HG03139 (cell line): ENCODE results near the gene CCDC102B.
"Not testable (repeated sequence)": the region's sequence is repeated elsewhere in the genome, so short reads cannot be mapped to it uniquely, and the experiment has no call there.

Source experiments
- ATAC-seq: cut with Tn5 transposase; IDR thresholded peaks from one replicate; pipeline ENCODE4 v1.9.1; 2021; ENCODE audit not compliant: unreplicated experiment

The CCDC102B gene

GRCh38 chr18:68797871-68798270, at the start of gene CCDC102B:
TSS of gene CCDC102B (plus strand) at chr18:68798080. CDS start at chr18:68836764, 38,684 bp downstream.
- no peak for ATAC-seq

GRCh38 chr18:68757126-68757525, 40.8 kb upstream of the CCDC102B start:
- ATAC-seq, result no peak

GRCh38 chr18:68759308-68759707, 38.6 kb upstream of the CCDC102B start:
- ATAC-seq, result no peak

- ATAC-seq, result no peak
These were observed 34.8 kb upstream of the CCDC102B start for GRCh38 chr18:68763083-68763482.

DNA sequence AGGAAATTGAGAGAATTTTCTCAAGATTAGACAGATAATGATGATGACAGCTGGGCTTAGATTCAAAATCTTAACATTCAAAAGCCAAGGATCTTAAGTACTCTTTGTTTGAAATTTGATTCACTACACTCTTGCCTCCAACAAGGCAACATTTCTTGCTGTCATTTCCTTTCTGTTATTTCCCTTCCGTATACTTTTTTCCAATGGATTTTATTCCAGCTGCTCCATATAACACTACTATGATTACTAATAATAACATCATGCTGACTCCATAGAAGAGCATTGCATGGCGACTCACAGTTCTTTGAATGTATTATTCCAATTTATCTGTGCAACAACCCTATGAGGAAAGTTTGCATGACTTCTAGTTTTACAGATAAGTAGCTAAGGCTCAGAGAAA, 33.9 kb upstream of the CCDC102B start:
- ATAC-seq, result no peak

- no peak for ATAC-seq
These were observed 31.4 kb upstream of the CCDC102B start for GRCh38 chr18:68766433-68766832.

DNA sequence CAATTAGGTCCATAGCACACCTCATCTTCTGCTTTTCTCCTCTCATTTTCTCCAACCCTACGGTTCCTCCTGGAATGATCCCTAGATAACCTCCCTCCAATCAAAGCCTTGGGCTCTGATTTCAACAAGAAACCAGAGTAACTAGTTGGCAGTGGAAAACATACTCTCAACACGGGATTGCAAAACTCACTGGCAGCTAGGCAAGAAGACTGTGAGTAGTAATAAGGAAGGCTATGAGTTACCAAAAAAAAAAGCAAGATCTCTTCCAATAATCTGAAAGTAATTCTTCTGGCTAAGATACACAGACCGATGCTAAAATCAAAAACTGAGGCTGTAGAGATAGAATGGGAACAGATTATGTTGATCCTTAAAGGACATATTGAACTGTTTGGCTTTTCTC, 28.4 kb upstream of the CCDC102B start:
- no peak for ATAC-seq

- no peak for ATAC-seq
These were observed 25.6 kb upstream of the CCDC102B start for GRCh38 chr18:68772268-68772667.

GRCh38 chr18:68778280-68778886, 19.5 kb upstream of the CCDC102B start:
- ATAC-seq, result no peak

- ATAC-seq, result no peak
These were observed 18.7 kb upstream of the CCDC102B start for GRCh38 chr18:68779169-68779568.

- ATAC-seq, result no peak
These were observed 16.9 kb upstream of the CCDC102B start for GRCh38 chr18:68780802-68781635.

- ATAC-seq, result no peak
These were observed 14.4 kb upstream of the CCDC102B start for GRCh38 chr18:68783506-68783905.

- no peak for ATAC-seq
These were observed 13.8 kb upstream of the CCDC102B start for GRCh38 chr18:68784071-68784470.

- not testable (repeated sequence) for ATAC-seq
These were observed 7.6 kb upstream of the CCDC102B start for GRCh38 chr18:68790290-68790689.

- ATAC-seq, result no peak
These were observed 6.1 kb upstream of the CCDC102B start for GRCh38 chr18:68791801-68792200.

DNA sequence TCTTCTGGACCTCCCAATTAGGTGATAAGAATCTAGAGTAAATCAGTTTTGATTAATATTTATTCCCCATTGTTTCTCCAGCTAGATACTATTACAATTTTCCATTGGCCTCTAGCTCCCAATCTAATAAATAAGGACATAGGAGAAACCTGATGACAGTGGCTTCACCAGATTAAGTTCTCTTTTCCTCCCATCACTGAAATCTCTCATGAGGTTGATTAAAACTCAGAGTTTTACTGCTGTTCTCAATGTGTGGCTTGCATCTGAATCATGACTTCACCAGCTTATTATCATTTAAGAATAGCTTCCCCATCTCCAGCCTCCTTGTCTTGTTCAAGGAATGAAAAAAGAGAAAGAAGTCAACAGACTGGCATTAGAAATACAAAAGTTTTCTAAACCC, 3.9 kb upstream of the CCDC102B start:
- ATAC-seq, result no peak

DNA sequence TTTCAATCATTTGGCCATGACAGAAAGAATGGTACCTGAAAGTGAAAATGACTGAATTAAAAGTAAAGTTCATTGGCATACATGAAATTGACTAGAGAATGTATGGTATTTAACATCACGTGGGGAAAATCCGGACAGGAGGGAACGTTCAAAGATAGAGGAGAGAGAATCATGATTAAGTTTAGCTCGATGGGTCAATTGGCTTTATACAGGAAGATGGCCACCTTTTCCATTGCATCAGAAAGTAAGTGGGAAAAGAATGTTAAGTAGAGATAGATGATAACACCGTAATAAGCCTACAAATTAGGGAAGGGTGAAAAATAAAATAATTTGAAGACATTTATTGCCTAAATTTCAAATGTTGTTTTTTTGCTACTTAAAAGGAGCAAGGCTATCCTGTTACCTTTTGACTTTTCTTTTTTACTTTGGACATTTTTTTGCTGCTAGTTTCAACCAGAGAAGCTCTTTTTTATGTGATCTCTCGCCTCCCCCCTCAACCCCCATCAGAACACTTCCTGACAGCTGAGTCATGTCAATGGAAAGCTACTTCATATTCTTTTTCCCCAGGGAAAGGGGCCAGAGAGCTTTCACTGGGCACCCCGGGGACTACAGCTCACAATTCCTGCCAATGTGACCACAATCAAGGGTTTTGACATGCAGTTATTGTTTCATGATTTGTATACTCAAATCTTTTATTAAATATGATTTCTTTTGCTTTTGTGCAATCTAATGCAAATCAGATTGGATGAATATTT, 767 bp upstream of the CCDC102B start:
- ATAC-seq, result no peak

DNA sequence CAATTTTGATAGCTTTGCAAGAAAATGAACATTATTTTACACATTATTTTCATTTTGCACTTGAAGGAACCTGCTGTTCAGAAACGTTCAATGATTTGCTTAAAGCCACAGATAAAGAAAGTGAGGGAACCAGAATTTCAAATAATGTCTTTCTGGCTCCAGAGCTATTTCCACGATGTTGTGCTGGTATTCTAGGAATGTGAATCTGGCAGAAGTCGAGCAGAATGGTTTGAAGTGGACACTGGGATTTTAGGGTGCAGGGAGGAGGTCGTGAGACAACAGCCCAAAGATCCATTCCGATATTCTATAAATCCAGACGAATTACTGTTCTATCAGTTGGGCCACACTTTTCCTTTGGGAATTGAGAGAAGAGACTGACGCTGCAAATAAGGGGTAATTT, 2.2 kb downstream of the CCDC102B start:
- no peak for ATAC-seq

DNA sequence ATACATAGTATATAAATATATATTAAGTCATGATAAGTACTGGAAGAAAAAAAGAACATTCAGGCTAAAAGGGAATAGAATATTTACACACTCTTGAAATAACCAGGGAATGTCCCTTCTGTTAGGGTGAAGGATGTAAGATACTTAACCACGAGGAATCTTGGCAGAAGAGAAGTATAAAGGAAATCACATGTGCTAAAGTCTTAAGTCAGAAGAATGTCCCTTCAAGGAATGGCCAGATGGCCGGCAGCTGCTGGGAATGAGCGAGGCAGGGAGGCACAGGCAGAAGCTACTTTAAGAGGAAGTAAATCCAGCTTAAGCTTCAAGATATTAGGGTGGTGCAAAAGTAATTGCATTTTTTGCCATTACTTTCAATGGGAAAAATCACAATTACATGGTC, 5.5 kb downstream of the CCDC102B start:
- ATAC-seq, result no peak

GRCh38 chr18:68817584-68817983, 19.7 kb downstream of the CCDC102B start:
- no peak for ATAC-seq

GRCh38 chr18:68818584-68818983, 20.7 kb downstream of the CCDC102B start:
- ATAC-seq, result no peak

DNA sequence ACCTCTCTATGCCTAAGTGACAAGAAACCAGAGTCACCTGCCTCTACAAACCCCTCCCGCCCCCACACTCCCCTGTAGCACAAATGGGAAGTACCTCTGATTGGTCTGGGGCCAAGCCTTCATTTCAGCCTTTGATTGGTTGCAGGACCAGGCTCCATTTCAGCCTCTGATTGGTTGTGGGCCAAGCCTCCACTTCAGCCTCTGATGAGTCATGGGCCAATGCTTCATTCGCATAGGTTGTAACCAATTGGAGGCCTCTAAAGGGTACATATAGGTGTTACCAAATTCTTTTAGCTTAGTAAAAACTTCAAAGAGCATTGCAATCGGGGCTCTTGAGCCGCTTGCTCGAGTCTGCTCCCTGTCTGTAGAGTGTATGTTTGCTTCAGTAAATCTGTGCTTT, 25.0 kb downstream of the CCDC102B start:
- ATAC-seq, result no peak
